GM23338 (cell line): ENCODE measurements around the gene SASH1. TPM values are rescaled to one million over a fixed set of nuclear protein-coding genes. Genes with fewer than 3 reads are reported as not detected.

Experiments used
- ATAC-seq: fragments of 200-7000 bp; cut with Tn5 transposase; 3 replicates; pipeline ENCODE4 v1.9.1; 2020
- DNase-seq: peaks from one replicate; pipeline ENCODE4 v3.0.0-alpha.2; 2015; ENCODE audit warnings: low spot score
- H2AFZ ChIP-seq: fragments of 200-600 bp; sonication (generic); 2 replicates; pipeline ENCODE4 v1.8.0; 2016; ENCODE audit warnings: antibody characterized with exemption, mild to moderate bottlenecking, moderate library complexity
- H3F3A ChIP-seq: fragments of 200-600 bp; sonication (generic); replicated peaks from 2 replicates; pipeline ENCODE4 v1.8.0; 2017; ENCODE audit warnings: antibody characterized with exemption, mixed run types, low read depth
- H3K27ac ChIP-seq: fragments of 200-600 bp; sonication (generic); 2 replicates; pipeline ENCODE4 v1.6.1; 2016; ENCODE audit warnings: low read depth
- H3K27me3 ChIP-seq: fragments of 200-600 bp; sonication (generic); 2 replicates; pipeline ENCODE4 v1.8.0; 2016; ENCODE audit warnings: mild to moderate bottlenecking, mixed run types, moderate library complexity; ENCODE audit not compliant: insufficient read depth
- H3K36me3 ChIP-seq: fragments of 200-600 bp; sonication (generic); 2 replicates; pipeline ENCODE4 v1.8.0; 2016; ENCODE audit warnings: mild to moderate bottlenecking; ENCODE audit not compliant: insufficient read depth
- H3K4me1 ChIP-seq: fragments of 200-600 bp; sonication (generic); 2 replicates; pipeline ENCODE4 v1.8.0; 2016; ENCODE audit warnings: mild to moderate bottlenecking, moderate library complexity; ENCODE audit not compliant: insufficient read depth
- H3K4me2 ChIP-seq: fragments of 200-600 bp; sonication (generic); 2 replicates; pipeline ENCODE4 v1.7.1; 2017; ENCODE audit warnings: mixed run types
- H3K4me3 ChIP-seq: fragments of 200-600 bp; sonication (generic); 2 replicates; pipeline ENCODE4 v1.6.1; 2016; ENCODE audit warnings: mixed run types
- H3K79me2 ChIP-seq: fragments of 200-600 bp; sonication (generic); replicated peaks from 2 replicates; pipeline ENCODE4 v1.8.0; 2017; ENCODE audit warnings: mild to moderate bottlenecking; ENCODE audit not compliant: insufficient read depth
- H3K9me2 ChIP-seq: fragments of 200-600 bp; sonication (generic); 2 replicates; pipeline ENCODE4 v1.8.0; 2017; ENCODE audit not compliant: insufficient read depth
- H4K20me1 ChIP-seq: fragments of 200-600 bp; sonication (generic); replicated peaks from 2 replicates; pipeline ENCODE4 v1.8.0; 2017; ENCODE audit warnings: mild to moderate bottlenecking; ENCODE audit not compliant: insufficient read depth
- H3K27ac Mint-ChIP-seq: 2 replicates; pipeline ENCODE4 v1.8.0; 2020; ENCODE audit warnings: inconsistent platforms, mild to moderate bottlenecking, moderate library complexity, mixed read lengths
- H3K27me3 Mint-ChIP-seq: 3 replicates; pipeline ENCODE4 v1.8.0; 2022; ENCODE audit warnings: low read depth, mild to moderate bottlenecking, moderate library complexity, mixed read lengths, inconsistent platforms; ENCODE audit not compliant: insufficient read depth, poor library complexity
- H3K36me3 Mint-ChIP-seq: 3 replicates; pipeline ENCODE4 v1.8.0; 2021; ENCODE audit warnings: low read depth, mild to moderate bottlenecking, inconsistent platforms, moderate library complexity, mixed read lengths
- H3K4me1 Mint-ChIP-seq: 3 replicates; pipeline ENCODE4 v1.8.0; 2020; ENCODE audit warnings: mild to moderate bottlenecking, inconsistent platforms, mixed read lengths
- H3K4me3 Mint-ChIP-seq: 3 replicates; pipeline ENCODE4 v1.8.0; 2021; ENCODE audit warnings: moderate library complexity, mild to moderate bottlenecking, inconsistent platforms, mixed read lengths
- H3K9me3 Mint-ChIP-seq: 3 replicates; pipeline ENCODE4 v1.8.0; 2020; ENCODE audit warnings: moderate library complexity, mild to moderate bottlenecking, inconsistent platforms, mixed read lengths
- CREB1 ChIP-seq: fragments of 250-450 bp; sonication (Bioruptor Pico); IDR thresholded peaks from 2 replicates; pipeline ENCODE4 v1.5.0; 2020; ENCODE audit warnings: low read depth, mild to moderate bottlenecking, moderate library complexity
- EZH2 ChIP-seq: fragments of 200-600 bp; sonication (generic); IDR thresholded peaks from one replicate; pipeline ENCODE4 v1.8.0; 2017; ENCODE audit warnings: antibody characterized with exemption, mild to moderate bottlenecking, low read depth; ENCODE audit not compliant: unreplicated experiment
- EZH2phosphoT487 ChIP-seq: fragments of 200-600 bp; sonication (generic); IDR thresholded peaks from one replicate; pipeline ENCODE4 v1.8.1; 2018; ENCODE audit warnings: antibody characterized with exemption; ENCODE audit not compliant: unreplicated experiment
- JUNB ChIP-seq: IDR thresholded peaks from one replicate; pipeline ENCODE4 v1.6.1; 2016; ENCODE audit warnings: antibody characterized with exemption; ENCODE audit not compliant: unreplicated experiment
- NANOG ChIP-seq: IDR thresholded peaks from 2 replicates; pipeline ENCODE4 v1.6.1; 2016; ENCODE audit warnings: antibody characterized with exemption, borderline replicate concordance
- POLR2AphosphoS5 ChIP-seq: IDR thresholded peaks from 2 replicates; pipeline ENCODE4 v1.6.1; 2016; ENCODE audit warnings: antibody characterized with exemption, low read depth
- STAT1 ChIP-seq: IDR thresholded peaks from one replicate; pipeline ENCODE4 v1.6.1; 2016; ENCODE audit warnings: antibody characterized with exemption; ENCODE audit not compliant: unreplicated experiment
- ZNF114 ChIP-seq: fragments of 250-450 bp; sonication (Bioruptor Pico); IDR thresholded peaks from 2 replicates; pipeline ENCODE4 v1.5.0; 2020; ENCODE audit warnings: mild to moderate bottlenecking, moderate library complexity
- ZNF331 ChIP-seq: fragments of 250-450 bp; sonication (Bioruptor Pico); IDR thresholded peaks from 2 replicates; pipeline ENCODE4 v1.5.0; 2020; ENCODE audit warnings: low read depth, mild to moderate bottlenecking, moderate library complexity
- ZNF462 ChIP-seq: fragments of 250-450 bp; sonication (Bioruptor Pico); IDR thresholded peaks from 2 replicates; pipeline ENCODE4 v1.5.0; 2020; ENCODE audit warnings: mild to moderate bottlenecking, moderate library complexity
- polyA plus RNA-seq: library from polyadenylated mRNA; unstranded; fragments of >200 nt; fragmentation: Nextera tagmentation; extraction: Ambion mirVana; gene quantifications from 2 replicates; pipeline ENCODE4 v1.2.1, GENCODE V29; 2016
- total RNA-seq: library from RNA; depleted of rRNA; stranded (reverse); fragments of >200 nt; shearing (Covaris generic); gene quantifications from 2 replicates; pipeline ENCODE4 v1.2.3, GENCODE V29; 2014
- TF ChIP-seq, protein P1 (sequence below): IDR thresholded peaks from one replicate; pipeline ENCODE4 v1.6.1; 2018; ENCODE audit warnings: antibody characterized with exemption; ENCODE audit not compliant: unreplicated experiment
- TF ChIP-seq, protein P2 (sequence below): IDR thresholded peaks from 2 replicates; pipeline ENCODE4 v1.6.1; 2016; ENCODE audit warnings: antibody characterized with exemption
- TF ChIP-seq, protein P3 (sequence below), 2 experiments: fragments of 200-600 bp in 1 of 2; sonication (generic) in 1 of 2; conservative IDR thresholded peaks; 2 replicates each; pipeline versions ENCODE4 v1.5.1 to v1.6.1; 2016 to 2017; ENCODE audit warnings: antibody characterized with exemption in 2 of 2, low read depth in 2 of 2, mild to moderate bottlenecking in 2 of 2, moderate library complexity in 1 of 2

The SASH1 gene
- total and polyA plus RNA-seq, 2 experiments from 2014 or later, result 8.2 to 30.2 TPM

DNA sequence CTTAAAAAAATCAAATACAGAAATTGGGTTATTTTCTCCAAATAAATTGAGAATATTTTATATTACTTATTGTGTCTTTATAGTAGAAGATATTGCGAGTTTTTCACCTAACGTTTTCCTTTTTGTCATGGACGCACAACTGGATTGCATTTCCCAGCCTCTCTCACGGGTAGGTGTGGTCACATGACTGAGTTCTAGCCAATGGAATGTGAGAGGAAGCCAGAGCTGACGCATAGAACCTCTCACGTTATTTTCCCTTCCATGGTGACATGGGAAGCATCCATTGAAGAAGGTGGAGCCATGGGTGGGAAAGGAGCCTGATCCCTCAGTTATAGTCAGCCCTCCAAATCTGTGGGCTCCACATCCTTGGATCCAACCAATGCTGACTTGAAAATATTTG, 248.2 kb downstream of the SASH1 start (continued):
- no peak for TF ChIP-seq ZNF331 (CRISPR knock-in tag)
- TF ChIP-seq EZH2phosphoT487, result no peak
- no peak for TF ChIP-seq STAT1

DNA sequence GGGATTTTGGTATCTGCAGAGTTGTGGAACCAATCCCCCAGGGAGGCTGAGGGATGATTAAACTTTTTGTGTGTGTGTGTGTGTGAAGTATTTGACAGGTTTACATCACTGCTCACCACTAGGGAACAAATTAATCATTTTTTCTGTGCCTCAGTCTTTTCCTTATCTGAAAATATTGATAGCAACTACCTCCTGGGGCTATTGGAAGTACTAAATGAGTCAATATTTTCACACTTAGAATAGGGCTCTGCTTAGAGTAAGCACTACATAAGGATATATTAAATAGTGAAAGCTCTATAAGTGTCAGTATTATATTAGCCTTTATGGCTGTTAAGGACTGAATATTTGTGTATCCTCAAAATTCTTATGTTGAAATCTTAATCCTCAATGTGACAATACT, 249.0 kb downstream of the SASH1 start:
- no peak for DNase-seq
- no peak for ATAC-seq
- no peaks in the 10 kb centered on the region for H4K20me1 ChIP-seq
- no peaks in the 10 kb centered on the region for H3K36me3 ChIP-seq
- no peak overlapping the region for H3K4me2 ChIP-seq
- H3K4me3 ChIP-seq, result no peak overlapping the region
- peaks cover 27% of the 10 kb centered on the region for H3K36me3 Mint-ChIP-seq
- no peak overlapping the region for H3K27ac Mint-ChIP-seq
- peaks cover 8% of the 10 kb centered on the region for H3K27me3 Mint-ChIP-seq
- H3K9me3 Mint-ChIP-seq, result peaks cover 30% of the 10 kb centered on the region
- H3K4me1 Mint-ChIP-seq, result peaks cover 2% of the 10 kb centered on the region; the same call in 1 of the 3 replicates
- peaks cover 14% of the 10 kb centered on the region for H3K9me2 ChIP-seq
- TF ChIP-seq EZH2 (no peak), JUNB (no peak), POLR2AphosphoS5 (no peak), ZNF114 (no peak), STAT1 (no peak), ZNF462 (CRISPR knock-in tag) (no peak), ZNF331 (CRISPR knock-in tag) (no peak), EZH2phosphoT487 (no peak), NANOG (no peak), CREB1 (no peak)
- TF ChIP-seq, protein P1, sequence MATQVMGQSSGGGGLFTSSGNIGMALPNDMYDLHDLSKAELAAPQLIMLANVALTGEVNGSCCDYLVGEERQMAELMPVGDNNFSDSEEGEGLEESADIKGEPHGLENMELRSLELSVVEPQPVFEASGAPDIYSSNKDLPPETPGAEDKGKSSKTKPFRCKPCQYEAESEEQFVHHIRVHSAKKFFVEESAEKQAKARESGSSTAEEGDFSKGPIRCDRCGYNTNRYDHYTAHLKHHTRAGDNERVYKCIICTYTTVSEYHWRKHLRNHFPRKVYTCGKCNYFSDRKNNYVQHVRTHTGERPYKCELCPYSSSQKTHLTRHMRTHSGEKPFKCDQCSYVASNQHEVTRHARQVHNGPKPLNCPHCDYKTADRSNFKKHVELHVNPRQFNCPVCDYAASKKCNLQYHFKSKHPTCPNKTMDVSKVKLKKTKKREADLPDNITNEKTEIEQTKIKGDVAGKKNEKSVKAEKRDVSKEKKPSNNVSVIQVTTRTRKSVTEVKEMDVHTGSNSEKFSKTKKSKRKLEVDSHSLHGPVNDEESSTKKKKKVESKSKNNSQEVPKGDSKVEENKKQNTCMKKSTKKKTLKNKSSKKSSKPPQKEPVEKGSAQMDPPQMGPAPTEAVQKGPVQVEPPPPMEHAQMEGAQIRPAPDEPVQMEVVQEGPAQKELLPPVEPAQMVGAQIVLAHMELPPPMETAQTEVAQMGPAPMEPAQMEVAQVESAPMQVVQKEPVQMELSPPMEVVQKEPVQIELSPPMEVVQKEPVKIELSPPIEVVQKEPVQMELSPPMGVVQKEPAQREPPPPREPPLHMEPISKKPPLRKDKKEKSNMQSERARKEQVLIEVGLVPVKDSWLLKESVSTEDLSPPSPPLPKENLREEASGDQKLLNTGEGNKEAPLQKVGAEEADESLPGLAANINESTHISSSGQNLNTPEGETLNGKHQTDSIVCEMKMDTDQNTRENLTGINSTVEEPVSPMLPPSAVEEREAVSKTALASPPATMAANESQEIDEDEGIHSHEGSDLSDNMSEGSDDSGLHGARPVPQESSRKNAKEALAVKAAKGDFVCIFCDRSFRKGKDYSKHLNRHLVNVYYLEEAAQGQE, result no peak
- TF ChIP-seq, protein P2, sequence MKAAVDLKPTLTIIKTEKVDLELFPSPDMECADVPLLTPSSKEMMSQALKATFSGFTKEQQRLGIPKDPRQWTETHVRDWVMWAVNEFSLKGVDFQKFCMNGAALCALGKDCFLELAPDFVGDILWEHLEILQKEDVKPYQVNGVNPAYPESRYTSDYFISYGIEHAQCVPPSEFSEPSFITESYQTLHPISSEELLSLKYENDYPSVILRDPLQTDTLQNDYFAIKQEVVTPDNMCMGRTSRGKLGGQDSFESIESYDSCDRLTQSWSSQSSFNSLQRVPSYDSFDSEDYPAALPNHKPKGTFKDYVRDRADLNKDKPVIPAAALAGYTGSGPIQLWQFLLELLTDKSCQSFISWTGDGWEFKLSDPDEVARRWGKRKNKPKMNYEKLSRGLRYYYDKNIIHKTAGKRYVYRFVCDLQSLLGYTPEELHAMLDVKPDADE, result no peak
- TF ChIP-seq, protein P3, sequence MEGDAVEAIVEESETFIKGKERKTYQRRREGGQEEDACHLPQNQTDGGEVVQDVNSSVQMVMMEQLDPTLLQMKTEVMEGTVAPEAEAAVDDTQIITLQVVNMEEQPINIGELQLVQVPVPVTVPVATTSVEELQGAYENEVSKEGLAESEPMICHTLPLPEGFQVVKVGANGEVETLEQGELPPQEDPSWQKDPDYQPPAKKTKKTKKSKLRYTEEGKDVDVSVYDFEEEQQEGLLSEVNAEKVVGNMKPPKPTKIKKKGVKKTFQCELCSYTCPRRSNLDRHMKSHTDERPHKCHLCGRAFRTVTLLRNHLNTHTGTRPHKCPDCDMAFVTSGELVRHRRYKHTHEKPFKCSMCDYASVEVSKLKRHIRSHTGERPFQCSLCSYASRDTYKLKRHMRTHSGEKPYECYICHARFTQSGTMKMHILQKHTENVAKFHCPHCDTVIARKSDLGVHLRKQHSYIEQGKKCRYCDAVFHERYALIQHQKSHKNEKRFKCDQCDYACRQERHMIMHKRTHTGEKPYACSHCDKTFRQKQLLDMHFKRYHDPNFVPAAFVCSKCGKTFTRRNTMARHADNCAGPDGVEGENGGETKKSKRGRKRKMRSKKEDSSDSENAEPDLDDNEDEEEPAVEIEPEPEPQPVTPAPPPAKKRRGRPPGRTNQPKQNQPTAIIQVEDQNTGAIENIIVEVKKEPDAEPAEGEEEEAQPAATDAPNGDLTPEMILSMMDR (conservative IDR thresholded peaks at IDR 0.05; ENCODE audit: low read depth in 2 of 2), result no peak
- no peak overlapping the region for H2AFZ ChIP-seq
- no peaks in the 10 kb centered on the region for H3F3A ChIP-seq
- H3K27ac ChIP-seq, result no peak overlapping the region
- no peaks in the 10 kb centered on the region for H3K27me3 ChIP-seq
- H3K79me2 ChIP-seq, result no peaks in the 10 kb centered on the region
- H3K4me1 ChIP-seq, result no peaks in the 10 kb centered on the region
- H3K4me3 Mint-ChIP-seq, result no peak overlapping the region
